Lung (tissue), 12 donors: ENCODE results near the gene IL1F10. TPM values are rescaled to one million over a fixed set of nuclear protein-coding genes. Genes with fewer than 3 reads are reported as not detected.

Experiments
- ATAC-seq: fragments of 200-7000 bp; cut with Tn5 transposase; one replicate; pipeline ENCODE4 v1.9.1; 2020; ENCODE audit warnings: moderate number of reproducible peaks; ENCODE audit not compliant: insufficient read depth, low FRiP score
- DNase-seq, 3 donors: peaks; one replicate each; pipeline ENCODE4 v3.0.0-alpha.2; 2013 to 2017
- H3K27ac ChIP-seq, 2 donors: one replicate each; pipeline ENCODE4 v1.5.1; 2013; ENCODE audit warnings: mild to moderate bottlenecking in 2 of 2, moderate library complexity in 2 of 2, control low read depth in 1 of 2, inconsistent platforms in 1 of 2, low read depth in 1 of 2, low read length in 1 of 2
- H3K27me3 ChIP-seq, 3 donors: one replicate each; pipeline ENCODE4 v1.5.1; 2013; ENCODE audit warnings: low read length in 2 of 3; ENCODE audit not compliant: control insufficient read depth in 3 of 3, insufficient read depth in 3 of 3
- H3K36me3 ChIP-seq, 4 donors: one replicate each; pipeline ENCODE4 v1.5.1; 2013; ENCODE audit warnings: low read length in 4 of 4, mild to moderate bottlenecking in 1 of 4, moderate library complexity in 1 of 4; ENCODE audit not compliant: control insufficient read depth in 4 of 4, insufficient read depth in 4 of 4
- H3K4me1 ChIP-seq, 5 donors: one replicate each; pipeline ENCODE4 v1.5.1; 2013; ENCODE audit warnings: low read length in 5 of 5, mild to moderate bottlenecking in 2 of 5, moderate library complexity in 1 of 5; ENCODE audit not compliant: control insufficient read depth in 5 of 5, insufficient read depth in 5 of 5
- H3K4me3 ChIP-seq: one replicate; pipeline ENCODE4 v1.5.1; 2013; ENCODE audit warnings: mild to moderate bottlenecking, control low read depth, moderate library complexity
- H3K9ac ChIP-seq, 2 donors: one replicate each; pipeline ENCODE4 v1.5.1; 2013; ENCODE audit warnings: low read length in 2 of 2, control low read depth in 1 of 2; ENCODE audit not compliant: insufficient read depth in 1 of 2
- H3K9me3 ChIP-seq, 4 donors: one replicate each; pipeline ENCODE4 v1.5.1; 2013; ENCODE audit warnings: low read length in 3 of 4, mild to moderate bottlenecking in 1 of 4, moderate library complexity in 1 of 4; ENCODE audit not compliant: control insufficient read depth in 4 of 4, insufficient read depth in 3 of 4
- CTCF ChIP-seq: IDR thresholded peaks from 2 replicates; pipeline ENCODE4 v1.5.1; 2012; ENCODE audit warnings: mild to moderate bottlenecking; ENCODE audit errors: control extremely low read depth, extremely low read depth
- WGBS, 2 donors: extraction: QIAGEN DNeasy Blood & Tissue Kit; methylation state at CpG; one replicate each; pipeline ENCODE4 v1.1.7; 2013; 5-methylcytosine and 5-hydroxymethylcytosine counted together
- polyA plus RNA-seq, 2 donors: library from polyadenylated mRNA; stranded (reverse); fragments of 200-250 nt; gene quantifications; one replicate each; pipeline ENCODE4 v1.2.1, GENCODE V29; 2013
- total RNA-seq, 2 donors: library from RNA; depleted of rRNA in 1 of 2; stranded (reverse); fragments of >200 nt in 1 of 2; gene quantifications; one replicate each; pipeline ENCODE4 v1.2.1, GENCODE V29; 2014 to 2021
- donor health status: control.
- donor health status: control.
- donor health status: Bipolar disorder and iron deficiency.
- donor health status: healthy.
- donor health status: DM: yes; HTN: yes; CAD: no.

The IL1F10 gene
- total and polyA plus RNA-seq, 4 donors: not detected

GRCh38 chr2:113081488-113082210, 13.9 kb downstream of the IL1F10 start:
- Histone ChIP-seq H3K4me1 (peaks cover 0 to 6% (median 0%) of the 10 kb centered on the region in 5 donors), H3K9me3 (no peaks in the 10 kb centered on the region), H3K27me3 (no peaks in the 10 kb centered on the region), H3K27ac (no peak overlapping the region), H3K4me3 (no peak overlapping the region), H3K9ac (no peak overlapping the region), H3K36me3 (no peaks in the 10 kb centered on the region)
- DNase-seq: no peak
- 72 to 78% methylated on average over 2 of the region's 2 CpGs for WGBS, 2 donors
- no peak for TF ChIP-seq CTCF
- ATAC-seq: no peak

GRCh38 chr2:113083296-113083695, 15.5 kb downstream of the IL1F10 start:
- ATAC-seq (no peak), DNase-seq (no peak)
- TF ChIP-seq CTCF: no peak
- H3K27ac ChIP-seq: no peak overlapping the region
- H3K9me3 ChIP-seq: no peaks in the 10 kb centered on the region
- no peak overlapping the region for H3K9ac ChIP-seq
- no peaks in the 10 kb centered on the region for H3K27me3 ChIP-seq
- H3K4me3 ChIP-seq: no peak overlapping the region
- H3K36me3 ChIP-seq: no peaks in the 10 kb centered on the region
- H3K4me1 ChIP-seq: peaks cover 0 to 6% (median 0%) of the 10 kb centered on the region in 5 donors
- 38 to 50% methylated on average over 8 of the region's 8 CpGs for WGBS, 2 donors

- no peak overlapping the region for H3K9ac ChIP-seq
- no peak overlapping the region for H3K27ac ChIP-seq
- H3K9me3 ChIP-seq: no peaks in the 10 kb centered on the region
- WGBS, 2 donors: 42 to 48% methylated on average over 5 of the region's 5 CpGs
- peak; percentile 36 for ATAC-seq
- H3K36me3 ChIP-seq: no peaks in the 10 kb centered on the region
- H3K4me3 ChIP-seq: no peak overlapping the region
- peaks cover 0 to 1% (median 0%) of the 10 kb centered on the region in 5 donors for H3K4me1 ChIP-seq
- no peak for DNase-seq
- H3K27me3 ChIP-seq: no peaks in the 10 kb centered on the region
- peak; percentile 9 for TF ChIP-seq CTCF
Measured at GRCh38 chr2:113084249-113085000, 16.7 kb downstream of the IL1F10 start.
